ENCODE measurements around the gene ZP1. TPM values are rescaled to one million over a fixed set of nuclear protein-coding genes. Genes with fewer than 3 reads are reported as not detected.

ZP1 gene
- total and polyA plus RNA-seq, 2 of the 13 experiments (the other 11 are each of a cell fraction or from before 2014, with no cell fraction given) = 0.16 TPM; not detected in 1

DNA sequence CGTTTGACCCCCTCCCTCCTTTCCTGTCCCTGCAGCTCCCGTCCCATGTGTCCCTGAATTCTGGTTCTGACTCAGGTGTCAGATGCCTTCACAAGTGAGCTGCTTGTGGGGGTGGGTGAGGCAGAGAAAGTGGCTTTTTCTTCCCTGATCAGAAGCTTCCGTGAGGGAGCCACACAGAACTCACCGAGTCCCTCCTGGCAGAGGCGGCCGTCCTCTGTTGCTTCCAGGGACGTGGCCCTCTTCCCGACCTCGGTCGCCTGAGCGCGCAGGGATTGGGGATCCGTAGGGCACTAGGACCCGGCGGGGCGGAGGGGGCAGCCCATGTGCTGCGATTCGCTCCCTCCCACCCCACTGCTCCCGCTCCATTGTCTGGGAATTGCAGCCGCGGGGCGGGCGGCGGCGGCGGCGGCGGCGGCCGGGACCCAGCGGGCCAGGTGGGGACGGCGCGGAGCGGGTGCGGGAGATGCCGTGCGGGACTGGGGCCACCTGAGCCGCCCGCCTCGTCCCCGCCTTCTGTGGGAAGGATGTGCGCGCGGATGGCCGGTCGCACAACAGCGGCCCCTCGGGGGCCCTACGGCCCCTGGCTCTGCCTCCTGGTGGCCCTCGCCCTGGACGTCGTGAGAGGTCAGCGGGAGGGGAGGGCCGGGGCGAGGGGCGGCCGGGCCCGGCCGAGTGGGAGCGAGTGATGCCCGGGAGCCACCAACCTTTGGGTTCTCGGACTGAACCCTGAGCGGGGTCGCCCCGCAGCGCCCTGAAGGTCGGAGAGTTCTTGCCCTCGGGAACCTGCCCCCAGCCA, 57.0 kb downstream of the ZP1 start, which contains the start of gene TMEM132A (continued):
- TF ChIP-seq SP2 (CRISPR knock-in tag; IDR thresholded peaks at IDR 0.05) (peak; percentile 33), ZBTB8A (CRISPR knock-in tag; IDR thresholded peaks at IDR 0.05; ENCODE audit: borderline replicate concordance, low read depth) (no peak), ZNF816 (CRISPR knock-in tag; IDR thresholded peaks at IDR 0.05; ENCODE audit: borderline replicate concordance) (peak; percentile 44; the same call in 1 of the 2 replicates), FOXP1 (IDR thresholded peaks at IDR 0.05) (no peak), FOXP1 (CRISPR knock-in tag; IDR thresholded peaks at IDR 0.05) (no peak), ZNF777 (CRISPR knock-in tag; IDR thresholded peaks at IDR 0.05) (peak; percentile 78), ZFY (CRISPR knock-in tag; IDR thresholded peaks at IDR 0.05) (peak; percentile 56), ZNF460 (CRISPR knock-in tag; IDR thresholded peaks at IDR 0.05; ENCODE audit: borderline replicate concordance) (no peak), HOXA5 (CRISPR knock-in tag; IDR thresholded peaks at IDR 0.05) (peak; percentile 70; the same call in 1 of the 2 replicates), SAP130 (CRISPR knock-in tag; IDR thresholded peaks at IDR 0.05; ENCODE audit: low read depth) (peak; percentile 66), SPEN (CRISPR knock-in tag; IDR thresholded peaks at IDR 0.05; ENCODE audit: low read depth) (no peak), ZNF143 (CRISPR knock-in tag; IDR thresholded peaks at IDR 0.05) (peak; percentile 49; the same call in 1 of the 2 replicates), HDAC2 (CRISPR knock-in tag; IDR thresholded peaks at IDR 0.05) (0 out of 2 replicates have a peak, but pooled peaks have one; percentile 52), BCL3 (CRISPR knock-in tag; IDR thresholded peaks at IDR 0.05) (peak; percentile 73; the same call in 1 of the 2 replicates), JARID2 (CRISPR knock-in tag; IDR thresholded peaks at IDR 0.05; ENCODE audit: insufficient replicate concordance) (no peak), SP1 (IDR thresholded peaks at IDR 0.05) (no peak), SP1 (CRISPR knock-in tag; IDR thresholded peaks at IDR 0.05) (peak; percentile 58; the same call in 1 of the 2 replicates), RARA (CRISPR knock-in tag; IDR thresholded peaks at IDR 0.05) (peak; percentile 35), IRF2 (CRISPR knock-in tag; IDR thresholded peaks at IDR 0.05) (peak; percentile 53; the same call in 1 of the 2 replicates), NR2C2 (CRISPR knock-in tag; IDR thresholded peaks at IDR 0.05; ENCODE audit: borderline replicate concordance) (peak; percentile 39; the same call in 1 of the 2 replicates), ZNF263 (CRISPR knock-in tag; IDR thresholded peaks at IDR 0.05) (0 out of 2 replicates have a peak, but pooled peaks have one; percentile 19), ZFP90 (CRISPR knock-in tag; IDR thresholded peaks at IDR 0.05; ENCODE audit: borderline replicate concordance) (no peak), KDM1A (CRISPR knock-in tag; IDR thresholded peaks at IDR 0.05) (peak; percentile 65; the same call in 1 of the 2 replicates)
- TF ChIP-seq, protein P1, sequence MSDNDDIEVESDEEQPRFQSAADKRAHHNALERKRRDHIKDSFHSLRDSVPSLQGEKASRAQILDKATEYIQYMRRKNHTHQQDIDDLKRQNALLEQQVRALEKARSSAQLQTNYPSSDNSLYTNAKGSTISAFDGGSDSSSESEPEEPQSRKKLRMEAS (IDR thresholded peaks at IDR 0.05) = peak; percentile 96
- TF ChIP-seq, protein P2, sequence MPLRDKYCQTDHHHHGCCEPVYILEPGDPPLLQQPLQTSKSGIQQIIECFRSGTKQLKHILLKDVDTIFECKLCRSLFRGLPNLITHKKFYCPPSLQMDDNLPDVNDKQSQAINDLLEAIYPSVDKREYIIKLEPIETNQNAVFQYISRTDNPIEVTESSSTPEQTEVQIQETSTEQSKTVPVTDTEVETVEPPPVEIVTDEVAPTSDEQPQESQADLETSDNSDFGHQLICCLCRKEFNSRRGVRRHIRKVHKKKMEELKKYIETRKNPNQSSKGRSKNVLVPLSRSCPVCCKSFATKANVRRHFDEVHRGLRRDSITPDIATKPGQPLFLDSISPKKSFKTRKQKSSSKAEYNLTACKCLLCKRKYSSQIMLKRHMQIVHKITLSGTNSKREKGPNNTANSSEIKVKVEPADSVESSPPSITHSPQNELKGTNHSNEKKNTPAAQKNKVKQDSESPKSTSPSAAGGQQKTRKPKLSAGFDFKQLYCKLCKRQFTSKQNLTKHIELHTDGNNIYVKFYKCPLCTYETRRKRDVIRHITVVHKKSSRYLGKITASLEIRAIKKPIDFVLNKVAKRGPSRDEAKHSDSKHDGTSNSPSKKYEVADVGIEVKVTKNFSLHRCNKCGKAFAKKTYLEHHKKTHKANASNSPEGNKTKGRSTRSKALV (CRISPR knock-in tag; IDR thresholded peaks at IDR 0.05) = peak; percentile 30; the same call in 1 of the 2 replicates
- TF ChIP-seq, protein P3, sequence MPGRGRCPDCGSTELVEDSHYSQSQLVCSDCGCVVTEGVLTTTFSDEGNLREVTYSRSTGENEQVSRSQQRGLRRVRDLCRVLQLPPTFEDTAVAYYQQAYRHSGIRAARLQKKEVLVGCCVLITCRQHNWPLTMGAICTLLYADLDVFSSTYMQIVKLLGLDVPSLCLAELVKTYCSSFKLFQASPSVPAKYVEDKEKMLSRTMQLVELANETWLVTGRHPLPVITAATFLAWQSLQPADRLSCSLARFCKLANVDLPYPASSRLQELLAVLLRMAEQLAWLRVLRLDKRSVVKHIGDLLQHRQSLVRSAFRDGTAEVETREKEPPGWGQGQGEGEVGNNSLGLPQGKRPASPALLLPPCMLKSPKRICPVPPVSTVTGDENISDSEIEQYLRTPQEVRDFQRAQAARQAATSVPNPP (CRISPR knock-in tag; IDR thresholded peaks at IDR 0.05) = 0 out of 2 replicates have a peak, but pooled peaks have one; percentile 30
- TF ChIP-seq, protein P4, sequence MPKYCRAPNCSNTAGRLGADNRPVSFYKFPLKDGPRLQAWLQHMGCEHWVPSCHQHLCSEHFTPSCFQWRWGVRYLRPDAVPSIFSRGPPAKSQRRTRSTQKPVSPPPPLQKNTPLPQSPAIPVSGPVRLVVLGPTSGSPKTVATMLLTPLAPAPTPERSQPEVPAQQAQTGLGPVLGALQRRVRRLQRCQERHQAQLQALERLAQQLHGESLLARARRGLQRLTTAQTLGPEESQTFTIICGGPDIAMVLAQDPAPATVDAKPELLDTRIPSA (CRISPR knock-in tag; IDR thresholded peaks at IDR 0.05; ENCODE audit: borderline replicate concordance) = no peak
